H1 (cell line): ENCODE measurements around the gene CAMKK2. TPM values are rescaled to one million over a fixed set of nuclear protein-coding genes. Genes with fewer than 3 reads are reported as not detected.

ENCODE experiments used
- CTCF ChIA-PET: fragments of 300-600 bp; sonication (Branson Sonifier 250); formaldehyde crosslinking; loops from one replicate; lab custom pipeline; 2021; ENCODE audit not compliant: partially characterized antibody; lab: Charles Lee
- POLR2A ChIA-PET: fragments of 300-600 bp; sonication (Branson Sonifier 250); formaldehyde crosslinking; loops from one replicate; lab custom pipeline; 2021; ENCODE audit warnings: inconsistent platforms; ENCODE audit not compliant: partially characterized antibody; lab: Charles Lee
- DNase-seq, 2 experiments: peaks; one replicate each; pipeline versions ENCODE4 v3.0.0 to v3.0.0-alpha.2; 2010 to 2022; ENCODE audit warnings: low spot score in 2 of 2, low read depth in 1 of 2, mixed read lengths in 1 of 2
- FAIRE-seq: peaks from 2 replicates; lab custom pipeline; 2011; peaks lifted over from hg19 to GRCh38; lab: Jason Lieb, UNC
- H2AFZ ChIP-seq: 2 replicates; pipeline ENCODE4 v1.8.1; 2012; ENCODE audit warnings: low read length, inconsistent platforms
- H2AK5ac ChIP-seq: 2 replicates; pipeline ENCODE4 v1.6.1; 2013; ENCODE audit warnings: low read depth, low read length
- H2BK120ac ChIP-seq: replicated peaks from 2 replicates; pipeline ENCODE3; 2013; ENCODE audit warnings: low read depth, low read length, inconsistent platforms
- H2BK12ac ChIP-seq: 2 replicates; pipeline ENCODE4 v1.6.1; 2013; ENCODE audit warnings: low read depth, low read length
- H2BK15ac ChIP-seq: 2 replicates; pipeline ENCODE4 v1.6.1; 2013; ENCODE audit warnings: low read length
- H2BK20ac ChIP-seq: 2 replicates; pipeline ENCODE4 v1.6.1; 2013; ENCODE audit warnings: low read length
- H2BK5ac ChIP-seq: 2 replicates; pipeline ENCODE4 v1.6.1; 2013; ENCODE audit warnings: low read depth, low read length
- H3K14ac ChIP-seq: 2 replicates; pipeline ENCODE4 v1.6.1; 2013; ENCODE audit warnings: inconsistent platforms; ENCODE audit not compliant: insufficient read length
- H3K18ac ChIP-seq: 2 replicates; pipeline ENCODE4 v1.6.1; 2013; ENCODE audit warnings: low read length; ENCODE audit errors: extremely low read depth
- H3K23ac ChIP-seq: 2 replicates; pipeline ENCODE4 v1.6.1; 2013; ENCODE audit warnings: inconsistent platforms; ENCODE audit not compliant: insufficient read length
- H3K23me2 ChIP-seq: 2 replicates; pipeline ENCODE4 v1.6.1; 2013; ENCODE audit warnings: low read depth, low read length
- H3K27ac ChIP-seq: 2 replicates; pipeline ENCODE4 v1.6.1; 2011; ENCODE audit warnings: low read depth, low read length, inconsistent platforms
- H3K27me3 ChIP-seq, 4 experiments: replicated peaks in 1 of 4; 1 replicate in 1 of 4; 2 replicates in 3 of 4; pipeline versions ENCODE4 v1.6.1 to v1.8.1; 2011 to 2013; ENCODE audit warnings: low read length in 3 of 4, mild to moderate bottlenecking in 3 of 4, inconsistent platforms in 2 of 4, mixed read lengths in 2 of 4, moderate library complexity in 1 of 4; ENCODE audit not compliant: control insufficient read depth in 3 of 4, insufficient read depth in 3 of 4; ENCODE audit errors: extremely low read depth in 1 of 4
- H3K36me3 ChIP-seq, 4 experiments: 2 replicates each; pipeline versions ENCODE4 v1.6.1 to v1.8.1; 2011 to 2013; ENCODE audit warnings: mild to moderate bottlenecking in 4 of 4, low read length in 3 of 4, moderate library complexity in 2 of 4, control low read depth in 1 of 4, inconsistent platforms in 1 of 4; ENCODE audit not compliant: insufficient read depth in 4 of 4, control insufficient read depth in 2 of 4
- H3K4ac ChIP-seq: replicated peaks from 2 replicates; pipeline ENCODE3; 2013; ENCODE audit warnings: low read length, low read depth, mixed read lengths, inconsistent platforms; ENCODE audit not compliant: insufficient read length
- H3K4me1 ChIP-seq, 4 experiments: replicated peaks in 1 of 4; 1 replicate in 1 of 4; 2 replicates in 3 of 4; pipeline versions ENCODE4 v1.6.1 to v1.8.1; 2011 to 2013; ENCODE audit warnings: low read length in 3 of 4, inconsistent platforms in 2 of 4, mixed read lengths in 1 of 4; ENCODE audit not compliant: insufficient read depth in 4 of 4, control insufficient read depth in 3 of 4
- H3K4me2 ChIP-seq, 2 experiments: 2 replicates each; pipeline versions ENCODE4 v1.6.1 to v1.8.1; 2011 to 2013; ENCODE audit warnings: low read depth in 2 of 2, low read length in 2 of 2, control low read depth in 1 of 2, inconsistent platforms in 1 of 2, mild to moderate bottlenecking in 1 of 2; ENCODE audit not compliant: insufficient read depth in 1 of 2
- H3K4me3 ChIP-seq, 4 experiments: fragments of 200-600, 300-600 bp in 1 of 4; sonication (generic), shearing (Covaris generic), sonication (Bioruptor Twin) in 1 of 4; 2 replicates each; pipeline versions ENCODE4 v1.5.1 to v1.8.1; 2011 to 2016; ENCODE audit warnings: low read length in 4 of 4, low read depth in 3 of 4, control low read depth in 2 of 4, inconsistent platforms in 2 of 4, mild to moderate bottlenecking in 2 of 4, mixed read lengths in 1 of 4, moderate library complexity in 1 of 4; ENCODE audit not compliant: insufficient read depth in 2 of 4; ENCODE audit errors: extremely low read depth in 1 of 4
- H3K56ac ChIP-seq: replicated peaks from 2 replicates; pipeline ENCODE3; 2013; ENCODE audit warnings: low read depth, mild to moderate bottlenecking, mixed read lengths, low read length, inconsistent platforms; ENCODE audit not compliant: insufficient read length
- H3K79me1 ChIP-seq: 2 replicates; pipeline ENCODE4 v1.6.1; 2013; ENCODE audit warnings: low read depth, low read length, control low read depth
- H3K79me2 ChIP-seq, 2 experiments: 2 replicates each; pipeline versions ENCODE4 v1.6.1 to v1.8.1; 2012 to 2013; ENCODE audit warnings: low read length in 2 of 2, mild to moderate bottlenecking in 2 of 2, inconsistent platforms in 1 of 2; ENCODE audit not compliant: insufficient read depth in 2 of 2, control insufficient read depth in 1 of 2
- H3K9ac ChIP-seq, 4 experiments: replicated peaks in 1 of 4; 1 replicate in 1 of 4; 2 replicates in 3 of 4; pipeline versions ENCODE4 v1.6.1 to v1.8.1; 2011 to 2013; ENCODE audit warnings: low read depth in 3 of 4, low read length in 3 of 4, control low read depth in 2 of 4, mild to moderate bottlenecking in 2 of 4, moderate library complexity in 2 of 4, inconsistent platforms in 1 of 4; ENCODE audit errors: extremely low read depth in 1 of 4
- H3K9me3 ChIP-seq, 2 experiments: 2 replicates each; pipeline versions ENCODE4 v1.6.1 to v1.8.1; 2012 to 2013; ENCODE audit warnings: mild to moderate bottlenecking in 2 of 2, moderate library complexity in 2 of 2, control low read depth in 1 of 2, inconsistent platforms in 1 of 2, low read depth in 1 of 2, low read length in 1 of 2, mixed read lengths in 1 of 2; ENCODE audit not compliant: insufficient read depth in 2 of 2
- H4K20me1 ChIP-seq, 2 experiments: replicated peaks in 1 of 2; 2 replicates each; pipeline versions ENCODE3 to v1.8.1; 2011 to 2013; ENCODE audit warnings: inconsistent platforms in 2 of 2, low read length in 2 of 2, mild to moderate bottlenecking in 1 of 2; ENCODE audit not compliant: insufficient read depth in 2 of 2, control insufficient read depth in 1 of 2
- H4K5ac ChIP-seq: 2 replicates; pipeline ENCODE4 v1.6.1; 2013; ENCODE audit warnings: low read length, low read depth, mixed read lengths, inconsistent platforms; ENCODE audit not compliant: insufficient read length
- H4K8ac ChIP-seq: 2 replicates; pipeline ENCODE4 v1.8.0; 2013; ENCODE audit warnings: mild to moderate bottlenecking, moderate library complexity, low read length, inconsistent platforms; ENCODE audit not compliant: insufficient read depth; ENCODE audit errors: extremely low read depth
- H4K91ac ChIP-seq: replicated peaks from 2 replicates; pipeline ENCODE3; 2013; ENCODE audit warnings: low read length, mixed read lengths, inconsistent platforms; ENCODE audit not compliant: insufficient read length
- BCL11A ChIP-seq, 2 experiments: IDR thresholded peaks; one replicate each; pipeline ENCODE4 v1.6.1; 2011; ENCODE audit warnings: low read depth in 2 of 2, low read length in 2 of 2, mild to moderate bottlenecking in 2 of 2
- CEBPB ChIP-seq: IDR thresholded peaks from 2 replicates; pipeline ENCODE4 v1.6.1; 2012; ENCODE audit warnings: low read depth, low read length
- E2F6 ChIP-seq: IDR thresholded peaks from 2 replicates; pipeline ENCODE4 v1.6.1; 2012; ENCODE audit warnings: inconsistent platforms
- EP300 ChIP-seq, 2 experiments: IDR thresholded peaks; 1 replicate in 1 of 2; 2 replicates in 1 of 2; pipeline ENCODE4 v1.6.1; 2011 to 2012; ENCODE audit warnings: low read depth in 2 of 2, low read length in 2 of 2, mild to moderate bottlenecking in 2 of 2, borderline replicate concordance in 1 of 2, inconsistent platforms in 1 of 2, moderate library complexity in 1 of 2
- GABPA ChIP-seq: IDR thresholded peaks from 2 replicates; pipeline ENCODE4 v1.6.1; 2011; ENCODE audit warnings: mild to moderate bottlenecking, low read length, moderate library complexity, borderline replicate concordance; ENCODE audit not compliant: insufficient read depth
- WGBS, 2 experiments: shearing (Covaris generic) in 1 of 2; methylation state at CpG; one replicate each; pipeline versions ENCODE4 v1.1.6 to v1.1.7; 2013 to 2015; ENCODE audit warnings: low lambda C conversion rate in 2 of 2, mixed read lengths in 2 of 2, inconsistent platforms in 1 of 2, low coverage in 1 of 2, missing lambda C conversion rate in 1 of 2; ENCODE audit not compliant: insufficient replicate concordance in 2 of 2, insufficient coverage in 1 of 2, insufficient read length in 1 of 2; ENCODE audit errors: extremely low coverage in 1 of 2, missing lambda C conversion rate in 1 of 2; 5-methylcytosine and 5-hydroxymethylcytosine counted together
- polyA plus RNA-seq, 7 experiments: library from polyadenylated mRNA; depleted of rRNA in 3 of 7; stranded (reverse) in 5 of 7; unstranded in 2 of 7; fragments of >200 nt in 5 of 7; fragments of 200-250 nt in 2 of 7; gene quantifications; 1 replicate in 5 of 7; 2 replicates in 1 of 7; 4 replicates in 1 of 7; pipeline versions ENCODE4 v1.2.1 to v1.2.3, GENCODE V29; 2011 to 2013; ENCODE audit warnings: missing spikeins in 2 of 7, mixed read lengths in 2 of 7
- total RNA-seq: library from RNA; stranded (reverse); fragmentation: NEBNext Ultra II Directional; extraction: Animal tissue kit (Norgen Biotek cat#: 25700); gene quantifications from 2 replicates; pipeline ENCODE4 v1.2.1, GENCODE V29; 2021

The CAMKK2 gene
- total and polyA plus RNA-seq, 2 of the 8 experiments (the other 6 are each of a cell fraction or from before 2014, with no cell fraction given), result 29.6 to 30.6 TPM

GRCh38 chr12:121328620-121329019 is 32.1 kb upstream of the CAMKK2 start:
- no peaks in the 10 kb centered on the region for H3K9me3 ChIP-seq
- H3K79me2 ChIP-seq, result no peaks in the 10 kb centered on the region
- H2AFZ ChIP-seq, result no peak overlapping the region
- no peak for FAIRE-seq
- CTCF ChIA-PET, result interaction anchor here (1.6 kb wide), 1 partner anchor 9 kb away, joined by 6 read pairs; no protein-coding TSS in a partner anchor
- H4K5ac ChIP-seq, result no peak overlapping the region
- H2BK20ac ChIP-seq, result no peak overlapping the region
- no peak overlapping the region for H3K56ac ChIP-seq
- H3K23ac ChIP-seq, result no peak overlapping the region
- peaks cover 0 to 1% of the 10 kb centered on the region in 2 experiments for H4K20me1 ChIP-seq
- no peak overlapping the region for H2BK12ac ChIP-seq
- POLR2A ChIA-PET, result interaction anchor here (0.8 to 1.7 kb wide), 2 partner anchors 19 to 24 kb away, joined by 3 to 4 read pairs; no protein-coding TSS in a partner anchor
- H3K14ac ChIP-seq, result no peak overlapping the region
- H4K91ac ChIP-seq, result no peak overlapping the region
- no peak overlapping the region for H2BK120ac ChIP-seq
- H3K4ac ChIP-seq, result no peak overlapping the region
- H2BK5ac ChIP-seq, result no peak overlapping the region
- 95% methylated on average over 4 of the region's 4 CpGs; no CpG with 5 or more reads in 1 of the 2 experiments for WGBS, 2 experiments
- no peak overlapping the region for H2AK5ac ChIP-seq
- no peak overlapping the region for H4K8ac ChIP-seq
- TF ChIP-seq CEBPB (no peak), BCL11A (IDR thresholded peaks at IDR 0.05; ENCODE audit: low read depth in 2 of 2, low read length in 2 of 2) (no peak), GABPA (no peak), EP300 (IDR thresholded peaks at IDR 0.05; ENCODE audit: borderline replicate concordance in 1 of 2, low read depth in 2 of 2, low read length in 2 of 2) (no peak), E2F6 (no peak)
- TF ChIP-seq, all 59 proteins: peak for 0
- Histone ChIP-seq H3K36me3 (peaks cover 25 to 72% (median 60%) of the 10 kb centered on the region in 4 experiments), H3K9ac (no peak overlapping the region), H3K23me2 (no peaks in the 10 kb centered on the region), H3K79me1 (no peaks in the 10 kb centered on the region), H3K27me3 (no peaks in the 10 kb centered on the region), H3K18ac (no peak overlapping the region), H2BK15ac (no peak overlapping the region), H3K4me3 (no peak overlapping the region), H3K4me1 (no peaks in the 10 kb centered on the region), H3K4me2 (no peak overlapping the region), H3K27ac (no peak overlapping the region)
- DNase-seq, result no peak
